HepG2 (cell line): ENCODE data around the gene ZBTB43.

ENCODE experiments used
- CTCF ChIP-seq: sonication (generic); formaldehyde crosslinking; IDR thresholded peaks from 2 replicates; pipeline ENCODE4 v1.5.0; 2020; ENCODE audit warnings: mild to moderate bottlenecking, missing genetic modification reagents, moderate library complexity
- RAD21 ChIP-seq: fragments of 450-650 bp; formaldehyde crosslinking; IDR thresholded peaks from 2 replicates; pipeline ENCODE4 v1.5.0; 2020; ENCODE audit warnings: mild to moderate bottlenecking
- REST ChIP-seq, 2 experiments: IDR thresholded peaks; 2 replicates each; pipeline ENCODE4 v1.6.1; 2011 to 2012; ENCODE audit warnings: low read length in 2 of 2, borderline replicate concordance in 1 of 2, low read depth in 1 of 2, mild to moderate bottlenecking in 1 of 2, moderate library complexity in 1 of 2
- ZNF558 ChIP-seq: sonication (generic); formaldehyde crosslinking; IDR thresholded peaks from 2 replicates; pipeline ENCODE4 v1.9.0; 2022; ENCODE audit warnings: mild to moderate bottlenecking, missing genetic modification reagents, borderline replicate concordance
- ZNF577 ChIP-seq: sonication (generic); formaldehyde crosslinking; IDR thresholded peaks from 2 replicates; pipeline ENCODE4 v1.4.0; 2020; ENCODE audit warnings: mild to moderate bottlenecking, low read depth, missing genetic modification reagents, borderline replicate concordance
- TF ChIP-seq, protein P1 (sequence below): sonication (generic); formaldehyde crosslinking; IDR thresholded peaks from 2 replicates; pipeline ENCODE4 v1.4.0; 2020; ENCODE audit warnings: missing genetic modification reagents, borderline replicate concordance

DNA sequence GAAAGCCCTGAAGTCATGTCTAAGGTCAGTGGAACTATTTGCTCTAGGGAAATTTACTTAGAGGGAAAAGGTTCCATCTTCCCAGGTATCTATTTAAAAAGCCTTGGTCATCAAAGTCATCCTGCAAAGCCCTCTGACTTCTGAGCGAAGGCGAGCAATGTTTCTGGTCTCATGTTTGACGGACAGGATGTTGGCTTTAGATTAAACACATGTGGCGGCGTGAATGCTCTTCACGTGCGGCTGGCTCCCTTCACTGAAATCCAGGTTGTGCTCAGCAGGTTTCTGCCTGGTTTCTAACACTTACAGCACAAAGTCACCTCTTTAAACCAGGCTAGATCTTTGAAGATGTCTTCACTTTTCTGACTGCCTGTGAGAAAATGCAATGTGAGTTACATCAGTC lies 49.9 kb downstream of the ZBTB43 start:
- TF ChIP-seq, protein P1, sequence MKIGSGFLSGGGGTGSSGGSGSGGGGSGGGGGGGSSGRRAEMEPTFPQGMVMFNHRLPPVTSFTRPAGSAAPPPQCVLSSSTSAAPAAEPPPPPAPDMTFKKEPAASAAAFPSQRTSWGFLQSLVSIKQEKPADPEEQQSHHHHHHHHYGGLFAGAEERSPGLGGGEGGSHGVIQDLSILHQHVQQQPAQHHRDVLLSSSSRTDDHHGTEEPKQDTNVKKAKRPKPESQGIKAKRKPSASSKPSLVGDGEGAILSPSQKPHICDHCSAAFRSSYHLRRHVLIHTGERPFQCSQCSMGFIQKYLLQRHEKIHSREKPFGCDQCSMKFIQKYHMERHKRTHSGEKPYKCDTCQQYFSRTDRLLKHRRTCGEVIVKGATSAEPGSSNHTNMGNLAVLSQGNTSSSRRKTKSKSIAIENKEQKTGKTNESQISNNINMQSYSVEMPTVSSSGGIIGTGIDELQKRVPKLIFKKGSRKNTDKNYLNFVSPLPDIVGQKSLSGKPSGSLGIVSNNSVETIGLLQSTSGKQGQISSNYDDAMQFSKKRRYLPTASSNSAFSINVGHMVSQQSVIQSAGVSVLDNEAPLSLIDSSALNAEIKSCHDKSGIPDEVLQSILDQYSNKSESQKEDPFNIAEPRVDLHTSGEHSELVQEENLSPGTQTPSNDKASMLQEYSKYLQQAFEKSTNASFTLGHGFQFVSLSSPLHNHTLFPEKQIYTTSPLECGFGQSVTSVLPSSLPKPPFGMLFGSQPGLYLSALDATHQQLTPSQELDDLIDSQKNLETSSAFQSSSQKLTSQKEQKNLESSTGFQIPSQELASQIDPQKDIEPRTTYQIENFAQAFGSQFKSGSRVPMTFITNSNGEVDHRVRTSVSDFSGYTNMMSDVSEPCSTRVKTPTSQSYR (CRISPR knock-in tag): no peak
- TF ChIP-seq REST (IDR thresholded peaks at IDR 0.05; ENCODE audit: borderline replicate concordance in 1 of 2, low read depth in 1 of 2, low read length in 2 of 2) (no peak), RAD21 (CRISPR knock-in tag) (no peak), CTCF (CRISPR knock-in tag) (no peak), ZNF558 (CRISPR knock-in tag) (no peak), ZNF577 (CRISPR knock-in tag) (no peak)
